Measurements from ENCODE around the gene ACTR1B.
"Not testable (repeated sequence)": the region's sequence is repeated elsewhere in the genome, so short reads cannot be mapped to it uniquely, and the experiment has no call there.

Gene ACTR1B

DNA sequence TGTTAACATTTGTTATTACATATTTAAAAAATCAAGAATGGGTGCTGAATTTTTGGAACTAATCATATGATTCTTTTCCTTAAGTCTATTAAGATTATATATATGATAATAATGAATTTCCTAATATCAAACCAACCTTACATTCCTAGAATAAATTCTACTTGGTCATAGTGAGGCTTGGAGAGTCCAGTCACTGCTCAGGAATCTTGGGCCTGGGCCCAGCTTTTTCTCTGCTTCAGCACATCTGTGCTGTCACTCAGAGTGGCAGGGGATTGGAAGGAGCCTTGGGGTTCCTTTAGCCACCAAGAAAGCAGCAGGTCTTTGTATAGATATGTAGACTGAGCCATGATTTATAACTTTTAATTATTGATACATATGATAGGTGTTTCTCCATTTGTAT lies 29.6 kb upstream of the ACTR1B start:
- Histone ChIP-seq H3K27ac (replicated peaks) (no peak overlapping the region), H3K4me3 (replicated peaks; ENCODE audit: insufficient read depth, low read length) (no peak overlapping the region), H3K27me3 (ENCODE audit: insufficient read depth, poor library complexity, severe bottlenecking) (no peaks in the 10 kb centered on the region)
- TF ChIP-seq, protein P1, sequence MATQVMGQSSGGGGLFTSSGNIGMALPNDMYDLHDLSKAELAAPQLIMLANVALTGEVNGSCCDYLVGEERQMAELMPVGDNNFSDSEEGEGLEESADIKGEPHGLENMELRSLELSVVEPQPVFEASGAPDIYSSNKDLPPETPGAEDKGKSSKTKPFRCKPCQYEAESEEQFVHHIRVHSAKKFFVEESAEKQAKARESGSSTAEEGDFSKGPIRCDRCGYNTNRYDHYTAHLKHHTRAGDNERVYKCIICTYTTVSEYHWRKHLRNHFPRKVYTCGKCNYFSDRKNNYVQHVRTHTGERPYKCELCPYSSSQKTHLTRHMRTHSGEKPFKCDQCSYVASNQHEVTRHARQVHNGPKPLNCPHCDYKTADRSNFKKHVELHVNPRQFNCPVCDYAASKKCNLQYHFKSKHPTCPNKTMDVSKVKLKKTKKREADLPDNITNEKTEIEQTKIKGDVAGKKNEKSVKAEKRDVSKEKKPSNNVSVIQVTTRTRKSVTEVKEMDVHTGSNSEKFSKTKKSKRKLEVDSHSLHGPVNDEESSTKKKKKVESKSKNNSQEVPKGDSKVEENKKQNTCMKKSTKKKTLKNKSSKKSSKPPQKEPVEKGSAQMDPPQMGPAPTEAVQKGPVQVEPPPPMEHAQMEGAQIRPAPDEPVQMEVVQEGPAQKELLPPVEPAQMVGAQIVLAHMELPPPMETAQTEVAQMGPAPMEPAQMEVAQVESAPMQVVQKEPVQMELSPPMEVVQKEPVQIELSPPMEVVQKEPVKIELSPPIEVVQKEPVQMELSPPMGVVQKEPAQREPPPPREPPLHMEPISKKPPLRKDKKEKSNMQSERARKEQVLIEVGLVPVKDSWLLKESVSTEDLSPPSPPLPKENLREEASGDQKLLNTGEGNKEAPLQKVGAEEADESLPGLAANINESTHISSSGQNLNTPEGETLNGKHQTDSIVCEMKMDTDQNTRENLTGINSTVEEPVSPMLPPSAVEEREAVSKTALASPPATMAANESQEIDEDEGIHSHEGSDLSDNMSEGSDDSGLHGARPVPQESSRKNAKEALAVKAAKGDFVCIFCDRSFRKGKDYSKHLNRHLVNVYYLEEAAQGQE (IDR thresholded peaks at IDR 0.05; ENCODE audit: insufficient replicate concordance, low read depth): no peak
- TF ChIP-seq GABPA (IDR thresholded peaks at IDR 0.05; ENCODE audit: low read depth): no peak
- TF ChIP-seq, protein P2, sequence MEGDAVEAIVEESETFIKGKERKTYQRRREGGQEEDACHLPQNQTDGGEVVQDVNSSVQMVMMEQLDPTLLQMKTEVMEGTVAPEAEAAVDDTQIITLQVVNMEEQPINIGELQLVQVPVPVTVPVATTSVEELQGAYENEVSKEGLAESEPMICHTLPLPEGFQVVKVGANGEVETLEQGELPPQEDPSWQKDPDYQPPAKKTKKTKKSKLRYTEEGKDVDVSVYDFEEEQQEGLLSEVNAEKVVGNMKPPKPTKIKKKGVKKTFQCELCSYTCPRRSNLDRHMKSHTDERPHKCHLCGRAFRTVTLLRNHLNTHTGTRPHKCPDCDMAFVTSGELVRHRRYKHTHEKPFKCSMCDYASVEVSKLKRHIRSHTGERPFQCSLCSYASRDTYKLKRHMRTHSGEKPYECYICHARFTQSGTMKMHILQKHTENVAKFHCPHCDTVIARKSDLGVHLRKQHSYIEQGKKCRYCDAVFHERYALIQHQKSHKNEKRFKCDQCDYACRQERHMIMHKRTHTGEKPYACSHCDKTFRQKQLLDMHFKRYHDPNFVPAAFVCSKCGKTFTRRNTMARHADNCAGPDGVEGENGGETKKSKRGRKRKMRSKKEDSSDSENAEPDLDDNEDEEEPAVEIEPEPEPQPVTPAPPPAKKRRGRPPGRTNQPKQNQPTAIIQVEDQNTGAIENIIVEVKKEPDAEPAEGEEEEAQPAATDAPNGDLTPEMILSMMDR (IDR thresholded peaks at IDR 0.05; ENCODE audit: insufficient read depth, low read length): no peak
- TF ChIP-seq SPI1 (IDR thresholded peaks at IDR 0.05; ENCODE audit: borderline replicate concordance, low read depth): no peak
- no peak for TF ChIP-seq POLR2AphosphoS5 (IDR thresholded peaks at IDR 0.05; ENCODE audit: low read depth)
- DNase-seq (ENCODE audit: low read depth in 1 of 2, low spot score in 1 of 2): no peak

DNA sequence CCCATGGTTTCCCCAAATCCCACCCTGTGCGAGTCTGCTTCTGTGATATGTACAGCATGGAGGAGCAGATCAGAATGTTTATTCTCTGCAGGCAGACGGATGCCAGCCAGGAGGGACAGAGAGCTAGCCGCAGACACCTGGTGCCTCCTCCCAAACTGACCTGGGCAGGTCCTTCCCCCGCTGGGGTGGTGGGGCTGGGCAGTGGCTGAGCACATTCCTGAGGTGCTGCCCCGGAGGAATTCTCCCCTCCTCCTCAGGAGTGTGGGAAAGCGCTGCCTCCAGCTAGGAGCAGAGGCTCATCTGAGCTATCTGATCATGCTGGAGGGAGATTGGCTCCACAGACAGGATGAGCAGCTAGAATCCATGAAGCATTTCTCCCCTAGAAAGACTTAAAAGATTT lies 27.3 kb upstream of the ACTR1B start:
- no peaks in the 10 kb centered on the region for H3K27me3 ChIP-seq (ENCODE audit: insufficient read depth, poor library complexity, severe bottlenecking)
- no peak overlapping the region for H3K27ac ChIP-seq (replicated peaks)
- TF ChIP-seq SPI1 (IDR thresholded peaks at IDR 0.05; ENCODE audit: borderline replicate concordance, low read depth): no peak
- TF ChIP-seq, protein P2 (IDR thresholded peaks at IDR 0.05; ENCODE audit: insufficient read depth, low read length): no peak
- TF ChIP-seq POLR2AphosphoS5 (IDR thresholded peaks at IDR 0.05; ENCODE audit: low read depth): no peak
- no peak for TF ChIP-seq GABPA (IDR thresholded peaks at IDR 0.05; ENCODE audit: low read depth)
- TF ChIP-seq, protein P1 (IDR thresholded peaks at IDR 0.05; ENCODE audit: insufficient replicate concordance, low read depth): no peak
- no peak for DNase-seq (ENCODE audit: low read depth in 1 of 2, low spot score in 1 of 2)
- no peak overlapping the region for H3K4me3 ChIP-seq (replicated peaks; ENCODE audit: insufficient read depth, low read length)

DNA sequence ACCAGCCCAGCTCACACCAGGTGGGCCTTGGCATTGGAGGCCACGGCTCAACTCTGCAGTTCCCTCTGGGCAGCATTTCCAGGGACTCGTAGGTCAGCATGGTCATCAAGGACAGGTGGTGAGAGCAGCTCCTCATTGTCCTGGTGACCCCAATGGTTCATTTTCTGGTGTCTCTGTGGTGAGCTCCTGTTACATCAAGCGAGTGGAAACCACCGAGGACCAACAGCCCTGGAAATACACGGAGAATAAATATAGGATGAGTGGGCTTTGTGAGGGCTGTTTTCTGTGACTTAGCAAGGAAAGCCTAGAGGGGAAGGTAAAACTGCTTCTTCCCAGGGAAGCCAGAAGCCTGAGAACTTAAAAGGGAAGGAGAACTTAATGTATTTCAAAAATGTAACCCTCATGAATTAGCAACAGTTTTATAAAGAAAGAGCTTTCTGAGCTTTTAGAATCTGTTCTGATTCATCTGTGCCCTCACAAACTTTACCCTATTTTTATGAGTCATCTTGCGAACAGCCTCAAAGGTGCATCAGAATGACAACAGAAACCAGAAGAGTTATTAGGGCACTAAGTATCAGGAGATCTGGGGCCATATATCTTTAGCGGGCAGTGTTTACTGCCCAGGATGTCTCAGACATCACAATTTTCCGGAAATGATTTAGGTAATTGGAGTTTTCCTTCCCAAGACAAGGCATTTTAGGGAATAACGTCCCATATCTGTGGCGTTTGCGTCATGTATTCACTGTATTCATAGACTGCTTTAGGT lies 24.4 kb upstream of the ACTR1B start:
- Histone ChIP-seq H3K27me3 (ENCODE audit: insufficient read depth, poor library complexity, severe bottlenecking) (no peaks in the 10 kb centered on the region), H3K4me3 (replicated peaks; ENCODE audit: insufficient read depth, low read length) (no peak overlapping the region), H3K27ac (replicated peaks) (no peak overlapping the region)
- TF ChIP-seq, protein P1 (IDR thresholded peaks at IDR 0.05; ENCODE audit: insufficient replicate concordance, low read depth): no peak
- TF ChIP-seq, protein P2 (IDR thresholded peaks at IDR 0.05; ENCODE audit: insufficient read depth, low read length): no peak
- TF ChIP-seq GABPA (IDR thresholded peaks at IDR 0.05; ENCODE audit: low read depth): no peak
- no peak for TF ChIP-seq SPI1 (IDR thresholded peaks at IDR 0.05; ENCODE audit: borderline replicate concordance, low read depth)
- no peak for TF ChIP-seq POLR2AphosphoS5 (IDR thresholded peaks at IDR 0.05; ENCODE audit: low read depth)
- DNase-seq (ENCODE audit: low read depth in 1 of 2, low spot score in 1 of 2): no peak

DNA sequence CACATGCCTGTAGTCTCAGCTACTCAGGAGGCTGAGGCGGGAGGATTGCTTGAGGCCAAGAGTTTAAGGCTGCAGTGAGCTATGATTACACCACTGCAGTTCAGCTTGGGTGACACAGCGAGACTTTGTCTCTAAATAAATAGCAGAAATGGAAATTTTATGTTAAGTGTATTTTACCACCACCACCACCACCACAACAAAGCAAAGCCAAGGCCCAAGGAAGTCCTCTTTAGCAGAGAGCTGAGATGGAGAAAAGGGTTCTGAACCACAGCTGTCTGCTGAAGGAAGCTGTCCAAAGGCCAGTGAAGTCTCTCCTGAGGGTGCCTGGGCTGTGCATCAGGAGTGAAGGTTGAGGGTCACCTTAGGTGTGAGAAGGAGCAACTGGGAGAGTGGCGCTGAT lies 23.4 kb upstream of the ACTR1B start:
- not testable (repeated sequence) for DNase-seq (ENCODE audit: low read depth in 1 of 2, low spot score in 1 of 2); H3K27me3 ChIP-seq (ENCODE audit: insufficient read depth, poor library complexity, severe bottlenecking); H3K27ac ChIP-seq (replicated peaks)

More for the DNA sequence above, 23.4 kb upstream of the ACTR1B start:
- H3K4me3 ChIP-seq (replicated peaks; ENCODE audit: insufficient read depth, low read length): not testable (repeated sequence)

All from HL-60 (cell line).